H9 (cell line): ENCODE results near the gene ATF5. TPM values are rescaled to one million over a fixed set of nuclear protein-coding genes. Genes with fewer than 3 reads are reported as not detected.

Source experiments
- DNase-seq: peaks from one replicate; pipeline ENCODE4 v3.0.0-alpha.2; 2017
- H2AFZ ChIP-seq: one replicate; pipeline ENCODE4 v1.6.1; 2013; ENCODE audit warnings: mild to moderate bottlenecking, low read length, control low read depth, moderate library complexity
- H2AK5ac ChIP-seq: 2 replicates; pipeline ENCODE4 v1.6.1; 2013; ENCODE audit warnings: low read length, control low read depth, mixed read lengths; ENCODE audit not compliant: insufficient read length
- H2BK120ac ChIP-seq: one replicate; pipeline ENCODE4 v1.6.1; 2013; ENCODE audit warnings: low read depth, mild to moderate bottlenecking, low read length, control low read depth, inconsistent platforms; ENCODE audit not compliant: poor library complexity, severe bottlenecking
- H2BK12ac ChIP-seq: 2 replicates; pipeline ENCODE4 v1.6.1; 2013; ENCODE audit warnings: low read length, control low read depth, mixed read lengths, low read depth; ENCODE audit not compliant: insufficient read length
- H2BK15ac ChIP-seq: 2 replicates; pipeline ENCODE4 v1.6.1; 2013; ENCODE audit warnings: low read depth, low read length, control low read depth
- H2BK20ac ChIP-seq: one replicate; pipeline ENCODE4 v1.6.1; 2013; ENCODE audit warnings: low read depth, mild to moderate bottlenecking, low read length, control low read depth, inconsistent platforms; ENCODE audit not compliant: poor library complexity, severe bottlenecking
- H2BK5ac ChIP-seq: 2 replicates; pipeline ENCODE4 v1.6.1; 2013; ENCODE audit warnings: low read length, control low read depth, mixed read lengths; ENCODE audit not compliant: insufficient read length
- H3K14ac ChIP-seq: 2 replicates; pipeline ENCODE4 v1.6.1; 2013; ENCODE audit warnings: low read length, control low read depth; ENCODE audit not compliant: insufficient read depth
- H3K18ac ChIP-seq: 2 replicates; pipeline ENCODE4 v1.6.1; 2013; ENCODE audit warnings: low read depth, mild to moderate bottlenecking, mixed read lengths, low read length, control low read depth; ENCODE audit not compliant: insufficient read length
- H3K23ac ChIP-seq: 2 replicates; pipeline ENCODE4 v1.6.1; 2013; ENCODE audit warnings: low read length, control low read depth, mixed read lengths, low read depth; ENCODE audit not compliant: insufficient read length
- H3K23me2 ChIP-seq: 2 replicates; pipeline ENCODE4 v1.6.1; 2013; ENCODE audit warnings: low read depth, mild to moderate bottlenecking, mixed read lengths, low read length, control low read depth; ENCODE audit not compliant: insufficient read length, poor library complexity, severe bottlenecking
- H3K27ac ChIP-seq: 2 replicates; pipeline ENCODE4 v1.5.1; 2013; ENCODE audit warnings: low read length, control low read depth, mixed read lengths, low read depth; ENCODE audit not compliant: insufficient read length
- H3K27me3 ChIP-seq: 2 replicates; pipeline ENCODE4 v1.6.1; 2013; ENCODE audit warnings: low read length, control low read depth, inconsistent platforms; ENCODE audit not compliant: insufficient read depth
- H3K4ac ChIP-seq: 2 replicates; pipeline ENCODE4 v1.6.1; 2013; ENCODE audit warnings: low read depth, mild to moderate bottlenecking, control low read depth, inconsistent platforms, low read length, moderate library complexity
- H3K4me1 ChIP-seq: 2 replicates; pipeline ENCODE4 v1.6.1; 2013; ENCODE audit warnings: low read length, control low read depth, inconsistent platforms; ENCODE audit not compliant: insufficient read depth
- H3K4me2 ChIP-seq: 2 replicates; pipeline ENCODE4 v1.6.1; 2013; ENCODE audit warnings: low read length, control low read depth, mixed read lengths; ENCODE audit not compliant: insufficient read length, insufficient read depth
- H3K56ac ChIP-seq: 2 replicates; pipeline ENCODE4 v1.6.1; 2013; ENCODE audit warnings: low read depth, mild to moderate bottlenecking, mixed read lengths, low read length, control low read depth; ENCODE audit not compliant: insufficient read length
- H3K79me1 ChIP-seq: 2 replicates; pipeline ENCODE4 v1.6.1; 2013; ENCODE audit warnings: low read depth, mild to moderate bottlenecking, moderate library complexity, low read length, control low read depth, inconsistent platforms; ENCODE audit not compliant: insufficient read depth, poor library complexity, severe bottlenecking
- H3K79me2 ChIP-seq: 2 replicates; pipeline ENCODE4 v1.6.1; 2013; ENCODE audit warnings: low read length, control low read depth, inconsistent platforms; ENCODE audit not compliant: insufficient read depth
- H3K9ac ChIP-seq: 2 replicates; pipeline ENCODE4 v1.6.1; 2013; ENCODE audit warnings: low read length, control low read depth, mixed read lengths; ENCODE audit not compliant: insufficient read length; ENCODE audit errors: extremely low read depth
- H3K9me3 ChIP-seq: one replicate; pipeline ENCODE4 v1.6.1; 2013; ENCODE audit warnings: low read depth, low read length, inconsistent platforms; ENCODE audit not compliant: control insufficient read depth
- H3T11ph ChIP-seq: one replicate; pipeline ENCODE4 v1.6.1; 2013; ENCODE audit warnings: mild to moderate bottlenecking, low read length, control low read depth, inconsistent platforms
- H4K20me1 ChIP-seq: one replicate; pipeline ENCODE4 v1.6.1; 2013; ENCODE audit not compliant: control insufficient read depth, insufficient read length, insufficient read depth
- H4K5ac ChIP-seq: 2 replicates; pipeline ENCODE4 v1.6.1; 2013; ENCODE audit warnings: low read depth, mild to moderate bottlenecking, mixed read lengths, low read length, control low read depth; ENCODE audit not compliant: insufficient read length
- H4K8ac ChIP-seq: replicated peaks from 2 replicates; pipeline ENCODE4 v1.6.1; 2013; ENCODE audit warnings: low read length, control low read depth, mixed read lengths, low read depth; ENCODE audit not compliant: insufficient read length
- H4K91ac ChIP-seq: 2 replicates; pipeline ENCODE4 v1.6.1; 2013; ENCODE audit warnings: low read depth, mild to moderate bottlenecking, moderate library complexity, mixed read lengths, low read length, control low read depth; ENCODE audit not compliant: insufficient read length
- H3K27ac Mint-ChIP-seq, 3 experiments: 2 replicates in 2 of 3; 3 replicates in 1 of 3; pipeline ENCODE4 v1.8.0; 2020 to 2021; ENCODE audit warnings: mixed read lengths in 3 of 3, mild to moderate bottlenecking in 1 of 3, moderate library complexity in 1 of 3
- H3K27me3 Mint-ChIP-seq: 2 replicates; pipeline ENCODE4 v1.8.0; 2021; ENCODE audit warnings: low read depth, mild to moderate bottlenecking, moderate library complexity, mixed read lengths
- H3K36me3 Mint-ChIP-seq, 3 experiments: 2 replicates in 2 of 3; 3 replicates in 1 of 3; pipeline ENCODE4 v1.8.0; 2020 to 2021; ENCODE audit warnings: low read depth in 3 of 3, mixed read lengths in 3 of 3; ENCODE audit not compliant: insufficient read depth in 1 of 3
- H3K4me1 Mint-ChIP-seq, 2 experiments: 2 replicates each; pipeline ENCODE4 v1.8.0; 2020; ENCODE audit warnings: mixed read lengths in 2 of 2
- H3K4me3 Mint-ChIP-seq, 2 experiments: 2 replicates in 1 of 2; 3 replicates in 1 of 2; pipeline ENCODE4 v1.8.0; 2020 to 2021; ENCODE audit warnings: mild to moderate bottlenecking in 2 of 2, mixed read lengths in 2 of 2, moderate library complexity in 1 of 2
- H3K9me3 Mint-ChIP-seq, 2 experiments: 2 replicates in 1 of 2; 3 replicates in 1 of 2; pipeline ENCODE4 v1.8.0; 2020; ENCODE audit warnings: mild to moderate bottlenecking in 2 of 2, mixed read lengths in 2 of 2, moderate library complexity in 1 of 2
- WGBS: extraction: QIAGEN DNeasy Blood & Tissue Kit; methylation state at CpG from one replicate; pipeline ENCODE4 v1.1.7; 2013; ENCODE audit warnings: missing lambda C conversion rate, low lambda C conversion rate, mixed read lengths; ENCODE audit not compliant: insufficient read length; ENCODE audit errors: extremely low coverage; 5-methylcytosine and 5-hydroxymethylcytosine counted together
- total RNA-seq: library from RNA; stranded (reverse); gene quantifications from 2 replicates; pipeline ENCODE4 v1.2.1, GENCODE V29; 2021
- TF ChIP-seq, protein P1 (sequence below): fragments of 200-600 bp; sonication (generic); conservative IDR thresholded peaks from 3 replicates; pipeline ENCODE4 v1.8.0; 2021; ENCODE audit warnings: antibody characterized with exemption, mild to moderate bottlenecking

Gene ATF5
- total RNA-seq, 1 experiment from 2014 or later = 18.5 TPM

DNA sequence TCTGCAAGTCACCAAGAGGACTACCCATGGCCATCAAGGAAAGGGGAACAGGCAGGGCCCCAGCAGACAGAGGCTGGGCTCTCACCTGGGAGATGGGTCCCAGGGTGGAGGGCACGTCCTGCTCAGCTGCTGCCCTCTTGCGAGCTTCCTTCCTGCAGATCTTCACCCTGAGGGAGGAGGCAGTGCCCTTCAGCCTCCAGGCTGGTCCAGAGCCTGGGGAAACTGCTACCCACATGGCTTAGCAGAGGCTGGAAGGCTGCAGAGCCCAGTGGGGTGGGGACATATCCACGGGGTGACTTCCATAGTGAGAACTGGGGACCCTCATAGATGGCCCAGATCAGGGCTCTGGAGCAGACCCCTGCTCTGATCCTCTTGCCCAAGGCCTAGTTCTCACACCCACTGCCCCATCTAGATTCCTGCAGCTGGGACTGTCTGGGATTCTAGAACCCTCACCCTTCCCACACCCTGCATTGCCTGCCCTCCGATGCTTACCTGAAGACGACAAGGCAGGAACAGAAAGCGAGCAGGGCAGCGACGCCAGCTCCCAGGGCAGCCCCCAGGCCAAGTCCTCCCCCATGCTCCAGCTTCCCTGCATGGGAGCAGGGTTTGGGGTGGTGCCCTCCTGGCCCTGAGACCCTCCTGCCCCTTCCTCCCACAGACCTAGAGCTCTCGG, 22.9 kb downstream of the ATF5 start:
- no peak overlapping the region for H2BK120ac ChIP-seq
- H3K9ac ChIP-seq = no peak overlapping the region
- no peak overlapping the region for H4K5ac ChIP-seq
- H3K18ac ChIP-seq = no peak overlapping the region
- Mint-ChIP-seq H3K9me3 (no peaks in the 10 kb centered on the region; a peak in 3 of 5 replicates), H3K27ac (no peak overlapping the region), H3K4me3 (no peak overlapping the region), H3K4me1 (peaks cover 15 to 31% of the 10 kb centered on the region in 2 experiments), H3K36me3 (no peaks in the 10 kb centered on the region), H3K27me3 (peaks cover 5% of the 10 kb centered on the region)
- no peak overlapping the region for H3K4me2 ChIP-seq
- no peak overlapping the region for H3K14ac ChIP-seq
- no peak overlapping the region for H4K8ac ChIP-seq
- no peak overlapping the region for H3K27ac ChIP-seq
- no peak overlapping the region for H2AK5ac ChIP-seq
- DNase-seq = no peak
- peaks cover 3% of the 10 kb centered on the region; the same call in 1 of the 2 replicates for H3K4me1 ChIP-seq
- no peak overlapping the region for H3T11ph ChIP-seq
- no peak overlapping the region for H4K91ac ChIP-seq
- no peak overlapping the region for H2BK5ac ChIP-seq
- no peaks in the 10 kb centered on the region for H3K79me1 ChIP-seq
- H4K20me1 ChIP-seq = no peaks in the 10 kb centered on the region
- no peaks in the 10 kb centered on the region for H3K27me3 ChIP-seq
- H3K9me3 ChIP-seq = no peaks in the 10 kb centered on the region
- WGBS = no CpG with 5 or more reads among the region's 9 CpGs
- H2BK20ac ChIP-seq = no peak overlapping the region
- H2BK15ac ChIP-seq = no peak overlapping the region
- TF ChIP-seq, protein P1, sequence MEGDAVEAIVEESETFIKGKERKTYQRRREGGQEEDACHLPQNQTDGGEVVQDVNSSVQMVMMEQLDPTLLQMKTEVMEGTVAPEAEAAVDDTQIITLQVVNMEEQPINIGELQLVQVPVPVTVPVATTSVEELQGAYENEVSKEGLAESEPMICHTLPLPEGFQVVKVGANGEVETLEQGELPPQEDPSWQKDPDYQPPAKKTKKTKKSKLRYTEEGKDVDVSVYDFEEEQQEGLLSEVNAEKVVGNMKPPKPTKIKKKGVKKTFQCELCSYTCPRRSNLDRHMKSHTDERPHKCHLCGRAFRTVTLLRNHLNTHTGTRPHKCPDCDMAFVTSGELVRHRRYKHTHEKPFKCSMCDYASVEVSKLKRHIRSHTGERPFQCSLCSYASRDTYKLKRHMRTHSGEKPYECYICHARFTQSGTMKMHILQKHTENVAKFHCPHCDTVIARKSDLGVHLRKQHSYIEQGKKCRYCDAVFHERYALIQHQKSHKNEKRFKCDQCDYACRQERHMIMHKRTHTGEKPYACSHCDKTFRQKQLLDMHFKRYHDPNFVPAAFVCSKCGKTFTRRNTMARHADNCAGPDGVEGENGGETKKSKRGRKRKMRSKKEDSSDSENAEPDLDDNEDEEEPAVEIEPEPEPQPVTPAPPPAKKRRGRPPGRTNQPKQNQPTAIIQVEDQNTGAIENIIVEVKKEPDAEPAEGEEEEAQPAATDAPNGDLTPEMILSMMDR = no peak
- H3K4ac ChIP-seq = no peak overlapping the region
- H2AFZ ChIP-seq = no peak overlapping the region
- H3K23ac ChIP-seq = no peak overlapping the region
- H3K79me2 ChIP-seq = no peaks in the 10 kb centered on the region
- H3K23me2 ChIP-seq = no peaks in the 10 kb centered on the region
- H2BK12ac ChIP-seq = no peak overlapping the region
- no peak overlapping the region for H3K56ac ChIP-seq
